GM18508 (cell line): Measurements from ENCODE around the gene SGIP1.

ENCODE experiments used
- ATAC-seq: cut with Tn5 transposase; IDR thresholded peaks from one replicate; pipeline ENCODE4 v1.9.1; 2021; ENCODE audit warnings: moderate number of reproducible peaks; ENCODE audit not compliant: insufficient read depth, unreplicated experiment

SGIP1 gene

DNA sequence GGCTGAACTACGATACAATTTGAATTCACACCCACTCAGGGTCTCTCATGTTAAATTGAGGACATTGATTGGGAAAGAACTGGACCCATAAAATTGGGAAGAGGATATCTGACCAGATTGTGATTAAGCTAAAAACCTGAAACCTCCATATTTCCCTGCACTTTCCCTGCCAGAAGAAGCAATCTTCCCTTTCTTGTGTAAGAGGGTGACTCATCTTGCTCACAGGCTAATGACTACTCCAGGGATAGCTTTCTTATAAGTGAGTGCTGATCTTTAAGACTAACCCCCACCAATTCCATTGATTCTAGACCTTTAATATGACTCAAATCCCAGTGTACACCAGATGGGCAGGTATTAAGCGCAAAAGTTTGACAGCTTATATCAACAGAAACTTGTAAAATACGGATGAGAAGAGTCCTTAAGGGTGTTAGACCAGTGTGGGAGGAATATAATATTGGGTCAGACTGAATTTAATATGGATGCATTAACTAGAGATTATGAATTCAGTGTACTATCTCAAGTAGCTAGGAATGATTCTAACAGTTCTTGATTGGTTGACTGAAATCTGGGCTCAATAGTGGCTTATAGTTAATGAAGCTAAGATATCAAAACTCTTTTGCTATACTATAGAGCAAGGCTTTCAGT, 12.1 kb upstream of the SGIP1 start:
- ATAC-seq: no peak

DNA sequence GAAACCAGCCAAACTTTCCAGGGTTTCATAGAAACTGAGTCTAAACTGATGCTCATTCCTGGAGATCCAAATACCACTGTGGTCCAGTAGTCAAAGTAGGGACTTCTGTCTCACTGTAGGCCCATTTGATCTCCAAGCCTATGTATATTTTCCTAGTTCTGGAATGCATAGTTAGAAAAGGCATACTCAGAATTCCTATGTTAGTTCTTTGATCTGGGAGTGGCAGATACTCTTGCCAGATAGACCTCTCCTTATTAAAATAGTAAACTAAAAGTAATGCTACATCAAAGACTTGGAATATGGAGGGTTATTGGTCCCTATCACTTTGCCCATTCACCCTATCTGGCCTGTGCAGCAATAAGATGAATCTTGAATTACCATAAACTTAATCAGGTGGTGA, 10.4 kb upstream of the SGIP1 start:
- ATAC-seq: no peak

DNA sequence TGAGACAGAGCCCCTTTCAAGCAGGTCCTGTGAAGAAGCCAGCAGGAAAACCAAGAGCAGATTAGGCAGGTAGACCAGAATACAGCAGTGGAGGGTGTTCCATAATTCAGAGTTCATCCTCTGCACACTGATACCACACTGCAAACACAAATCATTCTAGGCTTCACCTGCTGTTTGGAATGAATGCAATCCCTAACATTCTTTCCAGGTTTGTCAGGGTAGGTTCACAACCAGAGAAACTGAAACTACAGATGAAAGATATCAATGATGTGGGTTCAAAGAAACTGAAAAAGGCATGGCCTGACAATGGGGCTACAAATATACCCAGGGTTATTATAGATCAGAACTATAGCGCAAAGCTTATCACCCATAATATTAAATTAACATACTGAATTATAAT, 8.9 kb upstream of the SGIP1 start:
- no peak for ATAC-seq

DNA sequence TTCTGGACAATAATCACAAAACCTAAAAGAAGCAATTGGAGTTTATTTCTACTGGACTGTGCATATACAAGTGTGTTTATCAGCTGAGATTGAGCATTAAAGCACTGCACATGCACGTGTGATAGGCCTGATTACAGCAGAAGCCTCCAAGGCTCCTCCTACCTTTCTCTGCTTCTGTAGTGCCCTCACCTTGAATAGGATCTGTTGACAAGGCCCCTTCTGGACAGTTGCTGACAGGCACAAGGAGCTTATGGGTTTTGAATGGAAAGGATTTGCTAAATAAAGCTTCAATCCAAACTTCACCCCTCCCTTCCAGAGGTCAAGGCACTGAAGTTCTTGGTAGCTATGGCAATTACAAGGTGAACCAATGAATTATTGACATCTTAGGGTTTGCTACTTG, 7.9 kb upstream of the SGIP1 start:
- ATAC-seq: no peak

DNA sequence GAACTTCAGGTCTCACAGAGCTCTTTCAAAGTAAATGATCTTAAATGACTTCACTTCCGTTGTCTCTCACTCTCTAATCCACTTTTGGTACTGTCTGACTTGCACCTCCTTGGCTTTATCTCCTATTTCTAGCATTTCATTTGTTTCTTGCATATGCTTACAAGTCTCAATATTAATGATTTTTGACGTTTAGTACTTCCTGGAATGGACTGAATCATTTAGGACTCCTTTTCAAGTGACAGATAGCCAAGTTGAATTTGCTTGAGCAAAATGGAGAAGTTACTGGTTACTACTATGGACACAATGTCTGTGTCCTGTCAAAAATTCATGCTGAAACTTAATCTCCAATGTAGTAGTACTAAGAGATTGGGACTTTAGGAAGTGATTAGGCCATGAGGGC, 7.0 kb upstream of the SGIP1 start:
- no peak for ATAC-seq

DNA sequence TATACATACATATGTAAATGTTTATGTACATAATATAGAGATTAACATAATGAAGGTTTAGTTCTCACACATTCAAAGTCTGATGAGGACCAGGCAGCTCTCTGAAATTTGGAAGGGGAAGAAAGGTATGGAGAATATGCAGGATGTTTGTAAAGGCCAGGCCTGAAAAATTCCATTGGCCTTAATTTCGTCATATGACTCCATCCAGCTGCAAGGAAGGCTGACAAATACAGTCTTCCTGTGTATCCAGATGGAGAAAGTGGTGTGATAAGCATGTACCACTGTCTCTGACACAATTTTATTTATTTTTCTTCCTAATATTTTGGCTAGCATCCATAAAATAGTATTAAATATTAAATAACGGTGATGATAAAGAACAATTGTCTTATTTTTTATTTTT, 6.3 kb upstream of the SGIP1 start:
- no peak for ATAC-seq

DNA sequence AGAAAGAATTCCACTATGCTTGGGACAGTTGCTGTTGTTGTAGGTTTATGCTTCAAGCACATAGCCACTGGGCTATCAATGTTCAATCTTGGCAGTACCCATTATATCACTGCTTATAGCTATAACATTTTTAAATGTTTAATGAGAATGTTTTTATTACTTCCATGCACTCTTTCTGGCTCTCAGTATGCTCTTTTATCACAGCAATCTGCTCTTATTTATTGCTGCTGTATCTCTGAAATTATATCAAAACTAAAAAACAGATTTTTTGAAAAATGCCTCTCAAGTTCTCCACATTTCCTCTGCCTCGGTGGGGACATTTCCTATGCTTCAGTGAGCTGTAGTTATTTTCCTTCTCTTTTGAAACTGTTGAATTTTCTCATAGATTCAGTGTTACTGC, 5.4 kb upstream of the SGIP1 start:
- ATAC-seq: no peak

DNA sequence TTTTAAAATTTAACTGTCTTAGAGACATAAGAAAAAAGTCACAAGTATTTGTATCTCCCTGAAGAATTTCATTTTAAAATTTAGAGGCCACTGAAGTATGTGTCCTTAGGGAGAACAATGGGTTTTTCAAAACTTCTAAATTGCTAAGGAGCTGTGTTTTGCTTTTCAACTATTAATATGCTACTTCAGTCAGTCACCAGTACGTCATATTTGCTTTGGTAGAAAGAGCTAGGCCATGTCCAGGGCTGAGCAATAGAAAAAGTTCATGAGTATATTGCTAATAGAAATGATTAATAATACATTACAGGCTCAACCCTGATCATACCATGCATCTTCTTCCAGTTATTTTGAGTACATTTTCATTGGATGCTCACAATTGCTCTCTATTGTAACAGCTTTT, 1.7 kb upstream of the SGIP1 start:
- no peak for ATAC-seq

DNA sequence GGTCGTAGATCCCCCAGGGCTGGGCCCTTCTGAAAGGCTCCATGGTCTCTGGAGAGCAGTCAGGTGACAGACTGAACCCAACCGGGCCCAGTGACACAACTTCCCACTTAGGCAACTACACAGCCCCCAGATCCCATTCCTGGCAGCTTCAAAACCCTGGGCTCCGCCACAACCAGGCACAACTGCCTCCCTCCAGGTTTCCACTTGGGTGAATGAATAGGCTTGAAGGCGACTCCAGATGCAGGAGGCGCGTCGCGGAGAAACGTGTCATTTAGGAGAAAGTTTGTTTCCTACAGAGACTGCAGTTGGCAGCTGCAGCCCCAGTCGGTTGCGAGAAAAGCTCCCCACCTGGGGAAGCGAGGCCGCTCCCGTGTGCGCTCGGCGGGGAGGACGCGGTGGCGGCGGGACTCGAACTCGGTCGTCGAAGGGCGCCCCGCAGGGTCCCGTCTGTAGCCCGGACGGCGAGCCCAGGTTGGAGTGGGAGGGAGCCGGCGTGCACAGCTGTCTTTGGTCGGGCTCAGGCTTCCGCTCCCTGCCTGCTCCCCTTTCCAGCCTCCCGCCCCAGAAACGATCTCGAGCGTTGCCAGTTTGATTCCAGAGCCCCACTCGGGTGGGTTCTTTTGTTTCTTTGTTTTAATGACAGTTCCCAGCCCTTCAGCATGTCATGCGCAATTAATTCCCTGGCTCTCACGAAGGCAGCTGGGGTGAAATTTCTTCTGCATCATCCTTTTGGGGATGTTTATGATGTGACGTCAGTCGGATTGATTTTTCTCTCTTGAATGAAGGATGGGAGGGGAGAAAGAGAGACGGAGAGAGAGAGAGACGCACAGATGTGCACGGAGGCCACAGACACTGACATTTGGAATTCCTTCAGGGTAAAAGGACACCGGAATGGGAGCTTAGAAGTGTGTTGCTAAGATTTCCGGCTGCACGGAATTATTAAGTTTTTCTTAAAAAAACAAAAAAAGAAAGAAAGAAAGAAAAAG, 862 bp upstream of the SGIP1 start:
- no peak for ATAC-seq

DNA sequence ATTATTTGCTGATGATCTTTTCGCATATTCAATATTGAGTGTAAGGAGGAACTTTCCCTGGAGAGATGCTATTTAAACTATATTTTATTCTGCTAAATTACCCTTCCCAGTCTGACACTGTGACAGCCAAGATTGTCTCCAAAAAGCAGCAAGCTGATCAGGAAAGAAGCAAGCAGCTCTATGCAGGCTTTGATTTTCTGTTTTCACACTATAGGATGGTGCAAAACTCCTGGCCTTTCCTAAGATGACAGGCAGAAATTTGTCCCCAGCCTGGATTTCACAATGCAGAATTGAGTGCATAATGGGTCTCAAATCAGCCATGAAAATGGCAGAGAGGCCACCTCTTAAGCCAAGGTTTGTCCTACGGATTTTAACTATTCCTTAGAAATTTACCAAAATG, 1.1 kb downstream of the SGIP1 start:
- no peak for ATAC-seq

DNA sequence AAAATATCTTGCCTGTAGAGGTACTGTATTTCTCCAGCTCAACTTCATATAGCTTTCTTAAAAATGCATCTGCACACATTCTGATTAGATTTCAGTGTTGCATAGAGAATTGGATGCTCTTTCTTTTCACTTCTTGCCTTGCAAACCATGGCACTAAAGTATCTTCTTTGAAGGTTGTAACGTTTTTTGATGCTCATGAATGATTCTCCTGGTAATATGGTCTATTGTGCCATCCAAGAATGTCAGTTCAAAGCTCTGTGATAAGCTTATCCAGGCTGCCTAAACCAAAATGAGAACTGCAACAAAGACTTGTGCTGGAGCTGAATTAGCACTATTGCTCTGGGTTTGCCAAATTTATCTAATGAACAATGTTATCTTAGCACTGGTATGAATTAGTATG, 1.9 kb downstream of the SGIP1 start:
- no peak for ATAC-seq

DNA sequence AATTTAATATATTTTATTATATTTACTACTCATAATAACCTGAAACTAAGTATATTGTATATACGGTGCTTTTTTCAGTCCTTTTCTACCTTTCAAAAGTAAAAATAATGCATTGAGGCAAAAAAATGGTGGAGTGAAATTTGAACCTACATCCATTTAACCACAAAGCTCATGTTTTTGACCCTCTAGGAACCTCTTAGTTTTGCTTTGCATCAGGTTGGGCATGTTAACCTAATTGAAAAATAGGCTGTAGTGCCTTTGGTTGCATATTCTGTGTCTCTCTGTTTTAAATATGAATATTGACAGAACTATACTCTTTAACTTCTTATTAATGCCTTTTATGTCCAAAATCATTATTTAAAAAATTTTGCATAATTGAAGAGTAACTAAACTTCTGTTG, 3.8 kb downstream of the SGIP1 start:
- no peak for ATAC-seq

DNA sequence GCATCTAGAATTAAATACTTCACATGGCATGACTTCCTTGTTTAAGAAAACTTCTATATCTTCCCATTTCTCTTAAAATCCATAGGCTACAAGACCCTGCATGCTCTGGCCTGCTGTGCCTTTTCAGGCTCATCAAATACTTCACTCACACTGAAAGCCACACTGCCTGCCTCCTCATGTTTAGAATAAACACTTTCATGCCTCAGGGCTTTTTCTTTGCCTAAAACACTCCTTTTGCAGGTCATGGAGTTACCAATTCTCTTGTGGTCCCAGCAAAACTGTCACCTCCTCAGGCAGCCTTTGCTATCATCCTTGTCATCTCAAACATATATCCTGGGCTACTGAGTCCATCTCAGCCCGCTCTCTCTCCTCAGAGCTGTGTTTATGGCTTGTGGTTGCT, 5.5 kb downstream of the SGIP1 start:
- ATAC-seq: no peak

DNA sequence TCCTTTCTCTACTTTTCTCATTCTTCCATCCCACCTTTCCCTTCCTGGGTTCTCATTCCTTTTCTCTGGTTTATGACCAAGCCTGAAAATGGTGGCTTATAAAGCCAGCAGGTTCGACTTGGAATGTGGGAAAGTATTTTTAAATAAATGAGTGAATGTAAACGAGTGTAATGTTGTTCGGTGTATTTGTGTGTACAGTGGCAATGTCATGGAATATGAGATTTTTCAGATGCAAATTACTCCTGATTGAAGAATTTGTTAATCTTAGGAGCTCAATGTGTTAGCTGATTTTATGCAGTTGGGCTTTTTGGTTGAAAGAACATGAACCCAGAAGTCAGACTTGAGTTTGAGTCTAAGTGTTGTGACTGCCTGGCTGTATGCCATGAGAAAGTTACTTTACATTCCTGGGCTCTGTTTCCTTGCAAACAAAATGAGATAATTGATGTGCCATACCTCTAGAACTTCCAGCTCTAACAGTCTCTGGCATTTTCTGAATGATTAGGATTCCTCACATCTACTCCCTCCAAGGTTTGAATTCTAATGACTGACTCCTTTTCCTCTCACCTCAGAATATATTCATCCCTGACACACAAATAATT, 6.6 kb downstream of the SGIP1 start:
- ATAC-seq: no peak

DNA sequence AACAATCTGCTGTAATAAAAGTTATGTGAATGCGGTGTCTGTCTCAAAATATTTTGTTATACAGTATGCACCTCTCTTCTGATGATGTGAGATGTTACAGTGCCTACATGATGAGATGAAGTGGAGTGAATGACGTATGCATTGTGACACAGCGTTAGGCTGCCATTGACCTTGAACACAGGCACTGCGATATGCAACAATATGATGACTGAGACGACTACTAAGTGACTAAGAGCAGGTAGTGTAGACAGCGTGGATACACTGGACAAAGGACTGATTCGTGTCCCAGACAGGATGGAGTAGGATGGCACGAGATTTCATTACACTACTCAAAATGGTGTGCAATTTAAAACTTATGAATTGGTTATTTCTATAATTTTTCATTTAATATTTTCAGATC, 8.4 kb downstream of the SGIP1 start:
- no peak for ATAC-seq

DNA sequence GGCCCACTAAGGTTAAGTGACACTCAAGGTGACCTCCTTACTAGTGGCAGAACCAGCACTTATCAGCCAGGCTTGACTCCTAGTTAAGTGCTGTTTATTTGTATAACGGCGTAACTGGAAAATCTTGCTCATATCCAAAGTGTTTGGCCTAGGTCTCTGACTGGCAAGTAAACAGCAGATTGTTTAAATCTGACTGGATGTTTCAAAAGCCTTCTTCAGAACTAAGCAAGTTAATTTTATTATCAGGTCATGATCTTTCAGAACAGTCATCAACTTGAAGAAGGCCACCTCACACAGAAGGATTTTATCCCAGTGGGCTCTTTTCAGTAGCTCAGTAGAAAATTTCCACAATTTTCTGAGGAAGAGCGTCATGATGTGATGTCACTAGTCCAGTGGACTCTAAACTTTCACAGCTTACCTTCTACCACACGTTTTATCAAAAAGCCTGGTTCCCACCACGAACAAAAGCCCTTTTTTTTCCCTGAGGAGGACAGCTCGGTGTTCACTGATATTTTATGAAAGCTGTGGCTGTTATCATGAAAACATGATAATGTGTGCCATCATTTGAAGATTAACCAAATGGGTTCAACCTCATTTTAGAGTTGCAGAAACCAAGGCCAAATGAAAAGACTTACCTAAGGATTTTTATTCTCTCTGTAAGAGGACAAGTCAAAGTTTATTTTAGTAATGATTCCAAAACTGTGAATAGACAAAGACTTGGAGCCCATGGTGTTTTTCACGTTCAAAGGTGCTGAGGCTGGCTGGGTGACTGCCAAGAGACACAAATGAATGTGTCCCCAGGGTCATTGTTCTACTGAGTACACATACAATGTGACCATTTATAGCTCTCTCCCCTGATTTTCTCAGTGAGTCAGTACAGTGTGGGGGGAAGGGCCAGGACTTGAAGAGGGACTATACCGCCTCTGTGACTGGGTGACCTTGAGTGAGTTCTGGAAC, 9.1 kb downstream of the SGIP1 start:
- no peak for ATAC-seq

DNA sequence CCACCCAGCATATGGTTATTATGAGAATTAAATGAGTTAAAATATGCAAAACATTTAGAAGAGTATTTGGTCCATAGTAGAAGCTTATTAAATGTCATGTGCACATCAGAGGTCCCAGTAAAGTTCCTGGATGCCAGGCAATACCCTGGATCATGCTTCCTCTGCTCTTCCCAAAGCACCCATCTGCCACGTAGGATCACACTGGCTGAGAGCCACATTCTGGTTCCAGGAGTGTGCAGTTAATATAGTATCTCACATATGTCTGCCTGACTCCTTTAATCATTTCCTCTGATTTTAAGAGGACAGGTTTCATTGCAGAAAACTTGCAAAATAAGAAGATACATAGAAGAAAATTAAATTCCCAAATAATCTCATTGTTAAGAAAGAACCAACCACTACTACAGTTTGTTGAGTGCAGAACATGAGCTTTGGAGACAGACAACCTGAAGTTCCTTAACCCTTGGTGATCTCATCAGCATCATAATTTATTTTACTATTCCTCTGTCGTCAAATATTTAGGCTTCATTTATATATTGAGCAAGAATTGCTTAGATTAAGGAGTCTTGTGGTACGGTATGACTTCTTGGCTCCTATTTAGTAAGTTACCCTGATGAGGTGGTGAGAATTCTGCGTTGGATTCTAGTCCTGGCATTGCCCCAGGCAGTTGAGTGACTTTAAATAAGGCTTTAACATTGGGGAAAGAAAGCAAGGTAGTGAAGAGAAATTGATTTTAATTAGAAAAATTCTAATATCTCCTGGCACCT, 12.3 kb downstream of the SGIP1 start:
- ATAC-seq: no peak

DNA sequence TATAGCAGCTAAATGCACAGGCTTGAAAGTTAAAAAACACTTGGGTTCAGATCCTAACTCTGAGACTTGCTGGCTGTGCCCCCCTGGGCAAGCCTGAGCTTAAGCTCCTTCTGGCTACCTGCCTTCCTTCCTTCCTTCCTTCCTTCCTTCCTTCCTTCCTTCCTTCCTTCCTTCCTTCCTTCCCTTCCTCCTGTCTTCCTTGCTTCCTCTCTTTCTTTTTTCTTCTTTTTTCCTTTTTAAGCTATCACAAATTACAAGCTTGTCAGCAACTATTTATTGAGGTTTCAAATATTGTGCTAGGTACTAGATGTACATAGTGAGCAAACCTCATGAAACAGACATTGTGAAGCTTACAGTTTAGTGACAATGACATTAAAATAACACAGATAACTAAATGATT, 15.1 kb downstream of the SGIP1 start:
- no peak for ATAC-seq

DNA sequence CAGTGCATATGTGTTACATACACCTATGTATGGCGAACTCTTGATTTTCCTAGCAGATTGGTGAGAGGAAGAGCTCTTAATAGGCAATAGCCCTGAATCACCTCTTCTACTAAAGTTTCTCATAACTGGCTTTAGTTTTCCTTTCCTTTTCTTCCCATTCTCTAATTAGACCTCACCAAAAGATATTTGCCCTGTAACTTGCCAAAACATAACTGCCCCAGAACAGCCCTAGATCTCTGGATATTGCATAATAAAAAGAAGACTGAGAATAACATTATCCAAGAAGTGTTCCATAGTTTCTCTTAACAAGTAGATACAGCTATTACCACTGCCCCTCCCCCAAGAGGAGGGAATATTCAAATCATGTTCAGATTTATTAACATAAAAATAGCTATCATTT, 16.3 kb downstream of the SGIP1 start:
- ATAC-seq: no peak

DNA sequence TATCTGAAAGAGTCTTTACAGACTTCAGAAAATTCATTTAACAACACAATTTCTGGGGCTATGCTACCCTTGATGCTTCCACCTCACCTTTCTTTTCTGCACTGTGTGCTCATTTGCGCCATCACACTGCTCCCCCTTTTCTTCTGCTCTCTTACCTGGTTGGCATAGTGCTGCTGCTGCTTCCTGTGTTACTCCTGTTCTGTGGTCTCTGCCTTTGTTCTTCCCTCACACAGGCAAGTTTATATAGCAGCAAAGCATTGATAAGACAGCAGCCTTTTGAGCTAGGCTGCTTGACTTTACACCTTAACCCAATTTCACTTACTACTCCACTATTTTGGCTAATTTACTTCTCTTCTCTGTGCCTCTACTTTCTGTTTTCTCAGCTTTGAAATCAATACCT, 18.3 kb downstream of the SGIP1 start:
- ATAC-seq: no peak
